IMR-90 (cell line): ENCODE data around the gene MT1G.

Experiments used
- CHD1 ChIP-seq: IDR thresholded peaks from 2 replicates; pipeline ENCODE4 v1.6.1; 2012; ENCODE audit warnings: low read depth, low read length, improper control_type of control experiment
- CTCF ChIP-seq: conservative IDR thresholded peaks from 2 replicates; pipeline ENCODE4 v1.5.1; 2012; ENCODE audit warnings: mild to moderate bottlenecking, low read depth, low read length, improper control_type of control experiment
- MAFK ChIP-seq: IDR thresholded peaks from 2 replicates; pipeline ENCODE4 v1.6.1; 2012; ENCODE audit warnings: low read depth, low read length, improper control_type of control experiment
- POLR2A ChIP-seq: IDR thresholded peaks from 2 replicates; pipeline ENCODE4 v1.6.1; 2012; ENCODE audit warnings: mild to moderate bottlenecking, low read depth, low read length
- RAD21 ChIP-seq: IDR thresholded peaks from 2 replicates; pipeline ENCODE4 v1.6.1; 2012; ENCODE audit warnings: low read length, improper control_type of control experiment
- RCOR1 ChIP-seq: IDR thresholded peaks from 2 replicates; pipeline ENCODE4 v1.6.1; 2012; ENCODE audit warnings: mild to moderate bottlenecking, low read length, improper control_type of control experiment; ENCODE audit not compliant: insufficient replicate concordance
- SMC3 ChIP-seq: fragments of 150-350 bp; IDR thresholded peaks from 2 replicates; pipeline ENCODE4 v1.6.1; 2016; ENCODE audit warnings: low read depth, mild to moderate bottlenecking, antibody characterized with exemption, low read length, moderate library complexity

GRCh38 chr16:56633535-56633934 lies 34.3 kb downstream of the MT1G start:
- no peak for TF ChIP-seq CTCF
- TF ChIP-seq POLR2A: no peak
- TF ChIP-seq RAD21: no peak
- TF ChIP-seq CHD1: no peak
- TF ChIP-seq RCOR1: no peak
- TF ChIP-seq SMC3: no peak
- no peak for TF ChIP-seq MAFK
